Type B pancreatic cell (in vitro differentiated cells): ENCODE data around the gene KRT16. TPM values are rescaled to one million over a fixed set of nuclear protein-coding genes. Genes with fewer than 3 reads are reported as not detected.

ENCODE experiments used
- DNase-seq: peaks from one replicate; pipeline ENCODE4 v3.0.0; 2021; ENCODE audit warnings: mixed read lengths; ENCODE audit not compliant: unreplicated experiment; ENCODE audit errors: extremely low spot score
- H3K27ac Mint-ChIP-seq: 2 replicates; pipeline ENCODE4 v1.8.0; 2021; ENCODE audit warnings: mild to moderate bottlenecking, mixed read lengths
- H3K27me3 Mint-ChIP-seq: 2 replicates; pipeline ENCODE4 v1.8.0; 2021; ENCODE audit warnings: mixed read lengths
- H3K36me3 Mint-ChIP-seq: 2 replicates; pipeline ENCODE4 v1.8.0; 2021; ENCODE audit warnings: mixed read lengths
- H3K4me1 Mint-ChIP-seq: one replicate; pipeline ENCODE4 v1.8.0; 2021; ENCODE audit warnings: mixed read lengths; ENCODE audit not compliant: unreplicated experiment
- H3K4me3 Mint-ChIP-seq: 2 replicates; pipeline ENCODE4 v1.8.0; 2021; ENCODE audit warnings: mild to moderate bottlenecking, mixed read lengths
- H3K9me3 Mint-ChIP-seq: 2 replicates; pipeline ENCODE4 v1.8.0; 2021; ENCODE audit warnings: mixed read lengths
- total RNA-seq: library from RNA; stranded (reverse); gene quantifications from 2 replicates; pipeline ENCODE4 v1.2.1, GENCODE V29; 2021; ENCODE audit warnings: low replicate concordance
- TF ChIP-seq, protein P1 (sequence below): fragments of 200-600 bp; sonication (generic); conservative IDR thresholded peaks from 2 replicates; pipeline ENCODE4 v1.5.0; 2021; ENCODE audit warnings: antibody characterized with exemption, mild to moderate bottlenecking

The KRT16 gene
- total RNA-seq, 1 donor from 2014 or later, result 1.5 TPM

DNA sequence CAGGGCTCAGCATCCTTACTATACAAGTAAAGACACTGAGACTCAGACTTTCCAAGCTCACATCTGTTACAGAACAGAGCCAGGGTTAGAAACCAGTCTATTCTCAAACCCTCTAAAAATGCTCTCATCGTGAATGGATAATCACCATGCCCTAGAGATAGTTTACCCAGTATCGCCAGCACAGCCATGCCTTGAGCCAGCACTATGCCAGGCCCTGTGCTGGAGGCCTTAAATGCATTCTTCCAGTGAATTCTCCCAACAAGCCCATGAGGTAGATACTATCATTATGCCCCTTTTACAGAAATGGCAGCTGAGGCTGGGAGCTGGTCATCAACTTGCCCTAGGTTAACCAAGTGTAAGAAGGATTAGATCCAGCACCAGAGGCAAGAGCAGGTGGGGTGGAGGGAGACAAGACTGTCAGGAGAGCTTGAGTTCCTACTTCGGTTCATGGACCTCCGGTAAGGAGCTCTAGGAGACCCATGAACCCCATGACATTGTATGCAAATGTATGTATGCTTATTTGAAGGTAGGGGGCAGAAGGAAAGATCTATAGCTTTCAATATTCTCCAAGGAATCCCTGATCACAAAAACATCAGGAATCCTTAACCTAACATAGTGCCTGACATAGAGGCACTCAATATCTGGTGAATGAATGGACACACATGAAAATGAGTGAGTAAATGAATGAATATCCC, 31.1 kb downstream of the KRT16 start:
- Mint-ChIP-seq H3K27ac (peak overlapping the region; percentile 94), H3K4me1 (no peaks in the 10 kb centered on the region), H3K27me3 (no peaks in the 10 kb centered on the region), H3K4me3 (peak overlapping the region; percentile 44), H3K9me3 (peaks cover 5% of the 10 kb centered on the region), H3K36me3 (no peaks in the 10 kb centered on the region)
- no peak for DNase-seq
- TF ChIP-seq, protein P1, sequence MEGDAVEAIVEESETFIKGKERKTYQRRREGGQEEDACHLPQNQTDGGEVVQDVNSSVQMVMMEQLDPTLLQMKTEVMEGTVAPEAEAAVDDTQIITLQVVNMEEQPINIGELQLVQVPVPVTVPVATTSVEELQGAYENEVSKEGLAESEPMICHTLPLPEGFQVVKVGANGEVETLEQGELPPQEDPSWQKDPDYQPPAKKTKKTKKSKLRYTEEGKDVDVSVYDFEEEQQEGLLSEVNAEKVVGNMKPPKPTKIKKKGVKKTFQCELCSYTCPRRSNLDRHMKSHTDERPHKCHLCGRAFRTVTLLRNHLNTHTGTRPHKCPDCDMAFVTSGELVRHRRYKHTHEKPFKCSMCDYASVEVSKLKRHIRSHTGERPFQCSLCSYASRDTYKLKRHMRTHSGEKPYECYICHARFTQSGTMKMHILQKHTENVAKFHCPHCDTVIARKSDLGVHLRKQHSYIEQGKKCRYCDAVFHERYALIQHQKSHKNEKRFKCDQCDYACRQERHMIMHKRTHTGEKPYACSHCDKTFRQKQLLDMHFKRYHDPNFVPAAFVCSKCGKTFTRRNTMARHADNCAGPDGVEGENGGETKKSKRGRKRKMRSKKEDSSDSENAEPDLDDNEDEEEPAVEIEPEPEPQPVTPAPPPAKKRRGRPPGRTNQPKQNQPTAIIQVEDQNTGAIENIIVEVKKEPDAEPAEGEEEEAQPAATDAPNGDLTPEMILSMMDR, result no peak

DNA sequence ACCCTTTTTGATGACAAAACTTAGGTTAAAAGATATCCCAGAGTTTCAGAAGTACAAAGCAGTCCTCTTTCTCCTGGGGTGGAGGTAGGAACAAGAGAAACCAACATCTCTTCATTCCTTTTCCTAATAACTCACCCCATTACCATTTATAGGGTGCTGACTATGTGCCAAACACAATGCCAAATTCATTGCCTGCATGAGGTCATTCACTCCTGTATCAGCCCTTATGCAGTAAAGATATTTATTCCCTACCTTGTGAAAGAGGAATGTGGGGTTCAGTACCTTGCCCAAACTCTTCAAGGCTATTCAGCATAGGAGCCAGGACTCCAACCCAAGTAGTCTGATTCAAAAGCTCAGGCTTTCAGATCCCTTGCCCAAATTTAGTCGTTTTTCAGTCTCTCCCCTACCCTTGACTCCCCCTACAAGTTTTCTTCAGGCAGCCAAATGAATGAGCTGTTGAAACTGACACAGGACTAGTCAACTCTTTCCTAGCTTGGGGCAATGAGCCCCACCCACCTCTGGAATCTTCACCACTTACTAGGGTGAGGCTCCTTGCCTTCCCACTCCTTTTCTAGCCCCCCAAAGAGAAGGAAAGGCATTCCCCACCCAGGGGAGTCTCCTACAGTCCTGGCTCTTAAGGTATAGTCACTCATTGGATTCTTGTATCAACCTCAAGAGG, 31.7 kb downstream of the KRT16 start:
- Mint-ChIP-seq H3K4me1 (no peaks in the 10 kb centered on the region), H3K4me3 (peak overlapping the region; percentile 44), H3K27ac (peak overlapping the region; percentile 94), H3K9me3 (peaks cover 5% of the 10 kb centered on the region), H3K36me3 (no peaks in the 10 kb centered on the region), H3K27me3 (no peaks in the 10 kb centered on the region)
- TF ChIP-seq, protein P1, result no peak
- DNase-seq, result no peak

DNA sequence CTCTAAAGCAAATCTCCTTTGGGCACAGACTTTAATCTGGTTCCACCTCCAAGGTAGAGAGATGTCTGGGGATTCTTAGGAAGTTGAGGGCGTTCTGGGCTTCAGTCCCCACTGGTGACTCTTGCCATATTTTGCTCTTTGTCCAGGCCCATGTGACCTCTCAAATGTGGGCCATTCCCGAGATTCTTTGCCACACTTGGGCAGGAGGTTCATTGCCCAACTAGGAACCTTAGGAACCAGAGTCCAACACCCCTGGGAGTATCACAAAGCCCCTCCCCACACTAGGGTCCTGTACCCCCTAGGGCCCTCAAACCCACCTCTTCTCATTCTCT, 32.4 kb downstream of the KRT16 start:
- DNase-seq, result no peak
- Mint-ChIP-seq H3K9me3 (peaks cover 5% of the 10 kb centered on the region), H3K4me1 (no peaks in the 10 kb centered on the region), H3K27me3 (no peaks in the 10 kb centered on the region), H3K36me3 (no peaks in the 10 kb centered on the region), H3K27ac (peak overlapping the region; percentile 94), H3K4me3 (peak overlapping the region; percentile 54)
- TF ChIP-seq, protein P1, result no peak

DNA sequence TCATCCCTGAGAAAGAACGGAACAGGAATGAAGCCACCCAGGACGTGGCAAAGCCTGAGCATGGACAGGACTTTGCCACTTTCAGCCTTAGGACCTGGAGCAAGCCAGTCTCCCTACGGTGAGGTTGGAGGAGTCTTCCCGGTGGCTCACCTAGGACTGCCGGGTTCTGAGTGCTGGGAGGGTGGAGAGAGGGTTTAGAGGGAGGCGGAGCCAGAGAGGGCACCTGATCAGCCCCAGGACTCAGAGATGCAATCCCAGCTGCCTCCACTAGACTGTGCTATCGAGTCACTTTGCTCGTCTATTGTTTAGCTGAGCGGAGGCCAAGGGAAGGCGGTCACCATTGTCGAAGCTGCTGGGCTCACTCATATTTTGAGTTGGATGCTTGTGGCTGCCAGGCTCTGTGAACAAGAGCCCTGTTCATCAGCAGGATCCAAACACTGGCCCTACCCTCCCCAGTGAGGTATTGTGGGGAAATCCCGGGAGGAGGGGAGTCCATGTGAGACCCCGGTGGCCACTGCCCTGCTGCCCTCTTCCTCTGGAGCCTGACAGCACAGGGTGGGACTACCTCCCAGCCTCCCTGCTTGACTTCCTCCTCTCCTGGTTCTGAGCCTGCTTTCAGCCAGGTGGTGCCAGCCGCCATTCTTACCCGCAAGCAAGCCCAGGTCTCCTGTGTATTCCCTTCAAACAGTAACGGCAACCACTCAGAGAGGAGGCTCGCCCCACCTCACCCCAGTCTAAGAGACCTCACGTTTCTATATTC, 32.9 kb downstream of the KRT16 start:
- TF ChIP-seq, protein P1, result peak; percentile 81
- peaks cover 5% of the 10 kb centered on the region for H3K9me3 Mint-ChIP-seq
- H3K36me3 Mint-ChIP-seq, result no peaks in the 10 kb centered on the region
- H3K4me3 Mint-ChIP-seq, result peak overlapping the region; percentile 54
- H3K27me3 Mint-ChIP-seq, result no peaks in the 10 kb centered on the region
- DNase-seq, result peak; percentile 83
- peak overlapping the region; percentile 94 for H3K27ac Mint-ChIP-seq
- H3K4me1 Mint-ChIP-seq, result no peaks in the 10 kb centered on the region

DNA sequence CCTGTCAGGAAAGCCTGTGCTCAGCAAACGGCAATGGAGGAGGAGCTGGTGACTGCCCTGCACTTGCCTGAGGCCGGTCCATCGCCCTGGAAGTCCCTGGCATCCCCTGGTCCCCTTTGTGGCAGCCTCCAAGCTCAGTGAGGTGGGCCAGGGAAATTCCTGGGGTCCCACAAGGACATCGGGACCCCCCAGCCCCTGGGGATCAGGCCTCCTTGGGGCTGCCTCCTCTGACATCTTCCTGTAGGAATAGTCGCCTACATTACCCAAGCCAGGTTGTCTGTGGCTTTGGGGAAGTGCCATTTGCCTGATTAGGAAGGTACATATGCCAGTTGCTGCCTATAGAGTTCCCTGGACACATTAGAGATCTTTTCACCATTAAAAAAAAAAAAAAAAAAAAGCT, 33.6 kb downstream of the KRT16 start:
- no peak for DNase-seq
- peak overlapping the region; percentile 54 for H3K4me3 Mint-ChIP-seq
- H3K4me1 Mint-ChIP-seq, result no peaks in the 10 kb centered on the region
- H3K27me3 Mint-ChIP-seq, result no peaks in the 10 kb centered on the region
- H3K36me3 Mint-ChIP-seq, result no peaks in the 10 kb centered on the region
- TF ChIP-seq, protein P1, result no peak
- peak overlapping the region; percentile 94 for H3K27ac Mint-ChIP-seq
- peaks cover 5% of the 10 kb centered on the region for H3K9me3 Mint-ChIP-seq
